ENCODE results near the gene BAHCC1. TPM values are rescaled to one million over a fixed set of nuclear protein-coding genes. Genes with fewer than 3 reads are reported as not detected.

Gene BAHCC1
- total and polyA plus RNA-seq, 2 of the 8 experiments (the other 6 are each of a cell fraction or from before 2014, with no cell fraction given): 0.26 to 0.58 TPM

- no peak for TF ChIP-seq POLR2AphosphoS5 (IDR thresholded peaks at IDR 0.05; ENCODE audit: low read depth, low read length)
- TF ChIP-seq E2F6 (IDR thresholded peaks at IDR 0.05): no peak
- no peak for TF ChIP-seq FOSL1 (IDR thresholded peaks at IDR 0.05; ENCODE audit: insufficient read depth, low read depth, low read length)
- no peak for TF ChIP-seq USF2 (IDR thresholded peaks at IDR 0.05; ENCODE audit: low read length)
Observed at GRCh38 chr17:81417049-81417878, 22.0 kb downstream of the BAHCC1 start (continued).

Measured in H1 (cell line).